Measurements from ENCODE around the gene AKNA. TPM values are rescaled to one million over a fixed set of nuclear protein-coding genes. Genes with fewer than 3 reads are reported as not detected.

AKNA gene
- total RNA-seq, 1 experiment from 2014 or later, result 10.1 TPM

GRCh38 chr9:114434878-114435311, 47.1 kb upstream of the AKNA start:
- no peak overlapping the region for H3K4me3 ChIP-seq (ENCODE audit: low read depth in 2 of 2, low read length in 2 of 2)
- no peaks in the 10 kb centered on the region for H3K9me3 ChIP-seq (ENCODE audit: control insufficient read depth, insufficient read depth, low read depth, low read length)
- CTCF ChIA-PET, result interaction anchor here (1.1 kb wide), 1 partner anchor 218 kb away, joined by 3 read pairs; no protein-coding TSS in a partner anchor
- intact Hi-C loops (cut with micrococcal nuclease; ENCODE audit: unreplicated experiment), result no loop called here
- H3K4me1 ChIP-seq (ENCODE audit: control insufficient read depth, insufficient read depth, low read length), result no peaks in the 10 kb centered on the region
- no peaks in the 10 kb centered on the region for H3K36me3 ChIP-seq (ENCODE audit: control insufficient read depth, insufficient read depth, low read length)
- no TSS peak for BruUV-seq (replicated peaks)
- peak; percentile 38; the same call in 1 of the 2 replicates for ATAC-seq
- peak; percentile 18 for DNase-seq (ENCODE audit: low read depth, low spot score)
- no peak overlapping the region for H3K27ac ChIP-seq (ENCODE audit: low read length)
- in situ Hi-C loops (cut with HindIII; ENCODE audit: low pct_unique_long_range_greater_than_20kb, low sequenced_read_pairs), result no loop called here
- POLR2A ChIA-PET, result no interaction called here
- TF ChIP-seq SIN3A (IDR thresholded peaks at IDR 0.05; ENCODE audit: borderline replicate concordance, insufficient read depth, low read depth, low read length), result no peak
- TF ChIP-seq REST (IDR thresholded peaks at IDR 0.05; ENCODE audit: insufficient read depth in 1 of 2, low read depth in 2 of 2, low read length in 1 of 2), result no peak
- peak; percentile 71 for TF ChIP-seq CTCF (IDR thresholded peaks at IDR 0.05)
- H3K27me3 ChIP-seq (ENCODE audit: control insufficient read depth, insufficient read depth, low read length), result no peaks in the 10 kb centered on the region

GRCh38 chr9:114433720-114434255, 46.0 kb upstream of the AKNA start:
- in situ Hi-C loops (cut with HindIII; ENCODE audit: low pct_unique_long_range_greater_than_20kb, low sequenced_read_pairs), result no loop called here
- no peak for DNase-seq (ENCODE audit: low read depth, low spot score)
- Histone ChIP-seq H3K27ac (ENCODE audit: low read length) (no peak overlapping the region), H3K4me3 (ENCODE audit: low read depth in 2 of 2, low read length in 2 of 2) (no peak overlapping the region), H3K4me1 (ENCODE audit: control insufficient read depth, insufficient read depth, low read length) (no peaks in the 10 kb centered on the region), H3K27me3 (ENCODE audit: control insufficient read depth, insufficient read depth, low read length) (no peaks in the 10 kb centered on the region), H3K36me3 (ENCODE audit: control insufficient read depth, insufficient read depth, low read length) (no peaks in the 10 kb centered on the region), H3K9me3 (ENCODE audit: control insufficient read depth, insufficient read depth, low read depth, low read length) (no peaks in the 10 kb centered on the region)
- CTCF ChIA-PET, result no interaction called here
- no TSS peak for BruUV-seq (replicated peaks)
- no peak for ATAC-seq
- TF ChIP-seq POLR2AphosphoS5 (IDR thresholded peaks at IDR 0.05; ENCODE audit: low read depth, low read length), result no peak
- TF ChIP-seq SIN3A (IDR thresholded peaks at IDR 0.05; ENCODE audit: borderline replicate concordance, insufficient read depth, low read depth, low read length), result no peak
- no peak for TF ChIP-seq REST (IDR thresholded peaks at IDR 0.05; ENCODE audit: insufficient read depth in 1 of 2, low read depth in 2 of 2, low read length in 1 of 2)
- TF ChIP-seq TCF7L2 (IDR thresholded peaks at IDR 0.05; ENCODE audit: low read depth, low read length), result no peak
- no peak for TF ChIP-seq CTCF (IDR thresholded peaks at IDR 0.05)
- POLR2A ChIA-PET, result no interaction called here
- intact Hi-C loops (cut with micrococcal nuclease; ENCODE audit: unreplicated experiment), result no loop called here
